GM12891 (cell line): ENCODE results near the gene ESYT1.

ENCODE experiments used
- DNase-seq: peaks from one replicate; pipeline ENCODE4 v3.0.0; 2011; ENCODE audit warnings: low spot score; ENCODE audit not compliant: insufficient read length
- FAIRE-seq: peaks from 2 replicates; lab custom pipeline; 2011; peaks lifted over from hg19 to GRCh38; lab: Jason Lieb, UNC
- PAX5 ChIP-seq: IDR thresholded peaks from 2 replicates; pipeline ENCODE4 v1.6.1; 2011; ENCODE audit warnings: low read length, moderate library complexity, mild to moderate bottlenecking; ENCODE audit not compliant: insufficient read depth, severe bottlenecking
- POLR2A ChIP-seq: IDR thresholded peaks from 2 replicates; pipeline ENCODE4 v1.6.1; 2011; ENCODE audit warnings: low read depth, low read length, control low read depth
- POLR2AphosphoS5 ChIP-seq: IDR thresholded peaks from 2 replicates; pipeline ENCODE4 v1.6.1; 2011; ENCODE audit warnings: low read depth, low read length, control low read depth
- POU2F2 ChIP-seq: IDR thresholded peaks from 2 replicates; pipeline ENCODE4 v1.6.1; 2011; ENCODE audit warnings: low read depth, mild to moderate bottlenecking, control low read depth, low read length, moderate library complexity
- SPI1 ChIP-seq: IDR thresholded peaks from 2 replicates; pipeline ENCODE4 v1.6.1; 2011; ENCODE audit warnings: low read depth, low read length, control low read depth
- TAF1 ChIP-seq: IDR thresholded peaks from 2 replicates; pipeline ENCODE4 v1.6.1; 2011; ENCODE audit warnings: low read depth, low read length, control low read depth

Gene ESYT1

DNA sequence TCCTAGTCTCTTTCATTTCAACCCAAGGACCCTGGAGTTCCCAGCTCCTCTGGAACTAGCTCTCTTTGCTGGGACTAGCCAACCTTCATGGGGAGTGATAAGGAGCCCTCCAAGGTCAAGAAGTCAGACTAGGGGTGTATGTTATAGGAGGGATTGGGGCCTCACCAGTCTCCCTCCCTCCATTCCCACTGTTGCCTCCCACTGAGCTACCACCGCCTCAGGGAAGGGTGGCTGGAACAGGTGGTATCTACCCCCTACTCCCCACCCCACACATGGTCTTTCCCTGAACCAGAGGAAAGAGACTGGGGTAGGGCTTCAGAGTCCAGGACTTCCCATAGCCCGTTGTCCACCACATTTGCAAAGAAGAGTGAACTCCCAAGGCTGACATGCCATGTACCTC lies 45.7 kb upstream of the ESYT1 start:
- FAIRE-seq, result no peak
- no peak for DNase-seq
- TF ChIP-seq POU2F2 (no peak), PAX5 (no peak)

- DNase-seq (no peak), FAIRE-seq (no peak)
- no peak for TF ChIP-seq POLR2A
These were observed 45.1 kb upstream of the ESYT1 start for GRCh38 chr12:56082967-56083366.

DNA sequence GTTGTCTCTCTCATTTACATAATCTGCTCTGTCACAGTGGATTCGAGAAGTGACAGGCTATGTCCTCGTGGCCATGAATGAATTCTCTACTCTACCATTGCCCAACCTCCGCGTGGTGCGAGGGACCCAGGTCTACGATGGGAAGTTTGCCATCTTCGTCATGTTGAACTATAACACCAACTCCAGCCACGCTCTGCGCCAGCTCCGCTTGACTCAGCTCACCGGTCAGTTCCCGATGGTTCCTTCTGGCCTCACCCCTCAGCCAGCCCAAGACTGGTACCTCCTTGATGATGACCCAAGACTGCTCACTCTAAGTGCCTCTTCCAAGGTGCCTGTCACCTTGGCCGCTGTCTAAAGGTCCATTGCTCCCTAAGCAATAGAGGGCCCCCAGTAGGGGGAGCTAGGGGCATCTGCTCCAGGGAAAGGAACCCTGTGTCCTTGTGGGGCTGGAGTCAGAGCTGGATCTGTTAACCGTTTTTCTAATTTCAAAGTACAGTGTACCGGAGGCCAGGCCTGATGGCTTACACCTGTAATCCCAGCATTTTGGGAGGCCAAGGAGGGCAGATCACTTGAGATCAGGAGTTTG lies 43.0 kb upstream of the ESYT1 start:
- FAIRE-seq (no peak), DNase-seq (no peak)
- TF ChIP-seq TAF1 (no peak), PAX5 (no peak), POU2F2 (no peak), POLR2AphosphoS5 (no peak), POLR2A (no peak), SPI1 (no peak)

GRCh38 chr12:56086096-56086495 lies 42.0 kb upstream of the ESYT1 start:
- TF ChIP-seq POLR2A (no peak), PAX5 (no peak), POU2F2 (no peak), TAF1 (no peak), SPI1 (no peak), POLR2AphosphoS5 (no peak)
- DNase-seq (no peak), FAIRE-seq (no peak)

GRCh38 chr12:56086608-56087007 lies 41.5 kb upstream of the ESYT1 start:
- DNase-seq (no peak), FAIRE-seq (no peak)
- TF ChIP-seq TAF1, result no peak
- TF ChIP-seq PAX5, result no peak
- no peak for TF ChIP-seq SPI1
- TF ChIP-seq POLR2AphosphoS5, result no peak
- no peak for TF ChIP-seq POLR2A
- TF ChIP-seq POU2F2, result no peak

- TF ChIP-seq POLR2AphosphoS5 (no peak), POLR2A (no peak), SPI1 (no peak), POU2F2 (no peak), PAX5 (no peak), TAF1 (no peak)
- FAIRE-seq (no peak), DNase-seq (no peak)
These were observed 40.8 kb upstream of the ESYT1 start for GRCh38 chr12:56087220-56087619.

- TF ChIP-seq SPI1 (no peak), POLR2A (no peak), POLR2AphosphoS5 (no peak), PAX5 (no peak), POU2F2 (no peak), TAF1 (no peak)
- no peak for FAIRE-seq
These were observed 30.3 kb upstream of the ESYT1 start for GRCh38 chr12:56097738-56098137.

DNA sequence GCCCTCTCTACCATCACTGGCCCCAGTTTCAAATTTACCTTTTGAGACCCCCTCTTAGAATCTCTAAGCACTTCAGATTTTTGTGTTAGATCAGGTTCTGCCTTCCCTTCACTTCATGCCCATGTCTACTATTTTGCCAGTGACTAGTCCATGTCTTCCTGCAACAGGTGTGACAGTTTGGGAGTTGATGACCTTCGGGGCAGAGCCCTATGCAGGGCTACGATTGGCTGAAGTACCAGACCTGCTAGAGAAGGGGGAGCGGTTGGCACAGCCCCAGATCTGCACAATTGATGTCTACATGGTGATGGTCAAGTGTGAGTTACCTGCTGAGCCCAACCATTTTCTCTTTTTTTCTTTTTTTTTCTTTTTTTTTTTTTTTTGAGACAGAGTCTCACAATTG lies 29.5 kb upstream of the ESYT1 start:
- no peak for FAIRE-seq
- DNase-seq, result no peak
- TF ChIP-seq POU2F2 (no peak), POLR2A (no peak), POLR2AphosphoS5 (no peak), TAF1 (no peak), PAX5 (no peak), SPI1 (no peak)

More at GRCh38 chr12:56097738-56098137, 30.3 kb upstream of the ESYT1 start:
- no peak for DNase-seq

DNA sequence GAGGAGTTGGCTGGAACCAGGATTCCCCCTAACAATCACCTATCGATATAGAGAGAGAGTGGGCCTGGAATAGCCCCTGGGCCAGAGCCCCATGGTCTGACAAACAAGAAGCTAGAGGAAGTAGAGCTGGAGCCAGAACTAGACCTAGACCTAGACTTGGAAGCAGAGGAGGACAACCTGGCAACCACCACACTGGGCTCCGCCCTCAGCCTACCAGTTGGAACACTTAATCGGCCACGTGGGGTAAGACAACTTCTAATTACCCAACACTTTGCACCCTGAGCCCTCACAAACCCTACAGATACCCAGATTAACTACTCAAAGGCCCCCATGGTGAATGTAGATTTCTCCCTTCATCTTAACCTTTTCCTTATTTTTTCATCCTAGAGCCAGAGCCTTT lies 28.3 kb upstream of the ESYT1 start:
- no peak for TF ChIP-seq POLR2A
- TF ChIP-seq SPI1, result no peak
- FAIRE-seq, result no peak
- DNase-seq, result no peak

GRCh38 chr12:56101045-56101444 lies 27.0 kb upstream of the ESYT1 start:
- DNase-seq (no peak), FAIRE-seq (no peak)
- TF ChIP-seq SPI1, result no peak
- no peak for TF ChIP-seq TAF1
- no peak for TF ChIP-seq POU2F2
- TF ChIP-seq PAX5, result no peak

GRCh38 chr12:56102683-56103065 lies 25.4 kb upstream of the ESYT1 start:
- TF ChIP-seq POLR2AphosphoS5, result no peak
- no peak for TF ChIP-seq PAX5
- no peak for TF ChIP-seq POLR2A
- no peak for TF ChIP-seq TAF1
- no peak for TF ChIP-seq POU2F2
- TF ChIP-seq SPI1, result no peak
- no peak for DNase-seq
- no peak for FAIRE-seq
